Smooth muscle cell of the brain vasculature (primary cell): ENCODE results near the gene SYT10.
"Not testable (repeated sequence)": the region's sequence is repeated elsewhere in the genome, so short reads cannot be mapped to it uniquely, and the experiment has no call there.

Experiments
- DNase-seq: peaks from one replicate; pipeline ENCODE4 v3.0.0-alpha.2; 2012; ENCODE audit warnings: low read depth, low spot score

SYT10 gene

GRCh38 chr12:33349791-33350190 lies 89.8 kb downstream of the SYT10 start:
- no peak for DNase-seq

DNA sequence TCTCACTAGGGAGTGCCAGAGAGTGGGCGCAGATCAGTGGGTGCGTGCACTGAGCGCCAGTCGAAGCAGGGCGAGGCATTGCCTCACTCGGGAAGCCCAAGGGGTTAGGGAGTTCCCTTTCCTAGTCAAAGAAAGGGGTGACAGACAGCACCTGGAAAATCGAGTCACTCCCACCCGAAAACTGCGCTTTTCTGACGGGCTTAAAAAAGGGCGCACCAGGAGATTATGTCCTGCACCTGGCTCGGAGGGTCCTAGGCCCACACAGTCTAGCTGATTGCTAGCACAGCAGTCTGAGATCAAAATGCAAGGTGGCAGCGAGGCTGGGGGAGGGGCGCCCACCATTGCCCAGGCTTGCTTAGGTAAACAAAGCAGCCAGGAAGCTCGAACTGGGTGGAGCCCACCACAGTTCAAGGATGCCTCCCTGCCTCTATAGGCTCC lies 107.6 kb downstream of the SYT10 start:
- not testable (repeated sequence) for DNase-seq

GRCh38 chr12:33330940-33331339 lies 108.7 kb downstream of the SYT10 start:
- DNase-seq = no peak
